T-helper 22 cell (primary cell): ENCODE results near the gene ZNF337.
"Not testable (repeated sequence)": the region's sequence is repeated elsewhere in the genome, so short reads cannot be mapped to it uniquely, and the experiment has no call there.

Source experiments
- DNase-seq: peaks from one replicate; pipeline ENCODE4 v3.0.0-alpha.2; 2020; ENCODE audit warnings: low read depth

The ZNF337 gene

DNA sequence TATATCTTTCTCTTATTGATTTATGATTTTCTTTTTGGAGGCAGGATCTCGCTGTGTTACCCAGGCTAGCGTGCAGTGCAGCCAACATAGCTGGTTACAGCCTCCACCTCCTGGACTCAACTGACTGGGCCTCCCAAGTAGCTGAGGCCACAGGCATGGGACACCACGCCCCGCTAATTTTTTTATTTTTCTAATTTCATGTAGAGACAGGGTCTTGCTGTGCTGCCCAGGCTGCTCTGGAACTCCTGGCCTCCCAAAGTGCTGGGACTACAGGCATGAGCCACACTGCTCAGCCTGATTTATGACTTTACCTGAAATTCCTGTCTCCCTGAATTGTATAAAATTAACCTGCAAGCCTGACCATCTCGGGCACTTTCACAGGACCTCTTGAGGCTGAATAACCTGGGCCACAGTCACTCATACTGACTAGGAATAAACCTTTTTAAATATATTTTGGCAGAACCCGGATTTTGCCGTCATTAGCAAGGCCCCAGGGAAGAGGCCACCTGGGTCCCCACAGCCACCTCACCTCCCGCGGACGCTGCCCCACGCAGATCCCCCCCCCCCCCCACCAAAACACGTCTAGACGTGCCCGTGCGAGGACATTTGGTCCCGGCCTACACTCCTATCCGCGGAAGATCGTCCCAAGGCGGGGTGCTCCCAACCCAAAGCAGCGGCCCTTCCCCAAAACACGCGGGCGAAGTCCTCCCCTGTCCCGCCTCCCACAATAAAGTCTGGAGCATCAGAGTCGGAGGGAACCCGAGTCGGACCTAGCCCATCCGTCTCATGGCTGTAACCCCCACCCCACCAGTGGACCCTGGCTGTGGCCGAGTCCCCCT lies 902 bp downstream of the ZNF337 start:
- no peak for DNase-seq

DNA sequence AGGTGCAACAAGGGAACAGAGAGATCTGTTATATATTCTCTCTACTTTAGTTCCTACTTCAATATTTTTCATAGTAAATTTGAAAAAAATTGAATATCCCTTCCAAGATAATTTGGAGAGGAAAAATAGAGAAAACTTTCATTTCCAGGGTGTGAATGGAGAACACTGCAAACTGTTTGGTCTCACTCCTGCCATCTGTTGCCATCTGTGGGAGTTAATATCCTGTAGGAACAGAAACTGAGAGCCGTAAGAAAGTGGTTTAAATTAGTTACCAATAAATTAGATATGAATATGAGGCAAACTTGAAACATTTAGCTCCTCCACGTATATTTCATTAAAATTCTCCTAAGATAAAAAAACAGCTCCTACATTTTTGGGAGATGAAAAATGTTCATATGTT lies 4.2 kb downstream of the ZNF337 start:
- DNase-seq = no peak

- no peak for DNase-seq
These were observed 6.2 kb downstream of the ZNF337 start for GRCh38 chr20:25690427-25690826.

DNA sequence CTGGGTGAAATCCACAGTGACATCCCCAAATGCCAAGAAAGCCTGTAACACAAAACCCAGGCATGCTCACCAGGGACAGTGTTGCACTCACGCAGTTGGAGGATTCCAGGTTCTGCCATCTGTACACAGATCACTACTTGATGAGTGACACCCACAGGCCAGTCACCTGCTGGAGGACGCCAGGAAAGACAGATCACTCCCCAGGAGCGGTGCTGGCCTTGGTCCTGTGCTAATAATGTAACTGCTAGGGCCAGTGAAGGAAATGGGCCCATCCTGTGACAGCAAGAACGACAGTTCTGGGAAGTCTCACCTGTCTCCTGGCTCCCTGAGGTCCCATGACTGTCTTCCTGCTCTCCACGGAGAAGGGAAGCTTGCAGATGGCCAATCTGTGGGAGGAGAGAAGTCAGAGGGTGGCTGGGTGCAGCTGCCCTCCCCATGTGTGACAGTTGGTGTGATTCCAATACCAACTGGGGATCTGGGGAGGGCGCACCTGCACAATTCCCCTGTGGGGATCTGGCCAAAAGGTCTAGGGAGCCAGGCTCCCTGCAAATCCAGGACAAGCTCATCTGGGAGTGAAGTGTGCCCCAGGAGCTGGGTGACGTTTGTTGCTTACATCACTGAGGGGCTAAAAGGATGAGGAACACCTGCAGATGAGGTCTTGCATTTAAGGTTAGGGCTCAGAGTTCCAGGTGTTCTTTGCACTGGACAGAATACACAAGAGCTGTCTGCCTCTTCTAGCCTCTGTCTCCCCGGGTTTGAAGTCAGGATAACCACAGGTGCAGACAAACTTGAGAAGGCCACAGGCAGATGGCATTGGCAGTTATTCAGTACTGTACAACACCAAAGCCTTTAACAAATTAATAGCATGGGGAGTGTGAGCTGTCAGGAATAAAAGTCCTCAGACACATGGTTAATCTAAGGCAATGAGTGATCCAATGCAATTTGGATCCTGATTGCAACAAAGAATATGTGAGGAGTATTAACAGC lies 10.3 kb downstream of the ZNF337 start:
- no peak for DNase-seq

- DNase-seq = no peak
These were observed 11.2 kb downstream of the ZNF337 start for GRCh38 chr20:25685276-25686080.

DNA sequence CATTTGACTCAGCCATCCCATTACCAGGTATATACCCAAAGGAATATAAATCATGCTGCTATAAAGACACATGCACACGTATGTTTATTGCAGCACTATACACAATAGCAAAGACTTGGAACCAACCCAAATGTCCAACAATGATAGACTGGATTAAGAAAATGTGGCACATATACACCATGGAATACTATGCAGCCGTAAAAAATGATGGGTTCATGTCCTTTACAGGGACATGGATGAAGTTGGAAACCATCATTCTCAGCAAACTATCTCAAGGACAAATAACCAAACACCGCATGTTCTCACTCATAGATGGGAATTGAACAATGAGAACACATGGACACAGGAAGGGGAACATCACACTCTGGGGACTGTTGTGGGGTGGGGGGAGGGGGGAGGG lies 12.8 kb downstream of the ZNF337 start:
- not testable (repeated sequence) for DNase-seq

GRCh38 chr20:25683050-25683449 lies 13.6 kb downstream of the ZNF337 start:
- DNase-seq = no peak

GRCh38 chr20:25676164-25676809 lies 20.4 kb downstream of the ZNF337 start:
- DNase-seq = no peak

GRCh38 chr20:25675161-25675560 lies 21.5 kb downstream of the ZNF337 start:
- DNase-seq = no peak

- no peak for DNase-seq
These were observed 23.9 kb downstream of the ZNF337 start for GRCh38 chr20:25672659-25673235.

GRCh38 chr20:25669826-25670422 lies 26.7 kb downstream of the ZNF337 start:
- DNase-seq = no peak

DNA sequence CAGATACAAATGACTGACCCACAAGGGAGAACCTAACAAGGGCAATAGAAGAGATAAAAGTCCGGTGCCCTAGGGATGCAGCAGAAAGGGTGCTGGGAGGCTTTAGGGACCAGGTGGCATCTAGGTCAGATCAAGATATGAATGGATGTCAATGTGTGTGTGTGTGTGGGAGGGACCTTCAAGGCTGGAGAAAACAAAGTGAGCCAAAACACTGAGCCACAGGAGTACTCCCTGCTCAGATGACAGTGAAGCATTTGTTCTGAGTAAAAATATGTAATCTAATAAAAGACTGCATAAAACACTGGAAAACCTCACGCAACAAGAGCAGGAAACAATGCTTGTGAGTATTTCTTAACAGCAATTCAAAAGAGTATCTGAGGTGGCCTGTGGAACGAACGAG lies 28.2 kb downstream of the ZNF337 start:
- no peak for DNase-seq

DNA sequence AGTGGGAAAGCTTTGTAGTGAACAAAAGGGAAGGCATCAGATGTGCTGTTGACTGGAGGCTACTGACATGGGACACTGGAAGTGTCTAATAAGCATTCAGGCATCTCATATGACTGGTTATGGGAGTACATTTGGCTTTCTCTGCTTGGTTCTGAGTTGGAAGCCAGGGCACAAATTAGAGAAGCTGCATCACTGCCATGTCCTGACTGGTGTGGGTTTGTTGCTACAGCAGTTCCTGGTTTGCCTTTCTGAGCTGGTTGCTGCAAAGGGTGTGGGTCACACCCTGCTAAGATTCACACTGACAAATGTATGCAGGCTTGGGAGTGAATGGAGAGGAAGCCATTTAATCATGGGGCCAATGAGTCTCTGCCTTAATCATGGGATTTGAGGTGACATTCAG lies 36.7 kb downstream of the ZNF337 start:
- DNase-seq = no peak

- no peak for DNase-seq
These were observed 42.2 kb downstream of the ZNF337 start for GRCh38 chr20:25654487-25654886.

DNA sequence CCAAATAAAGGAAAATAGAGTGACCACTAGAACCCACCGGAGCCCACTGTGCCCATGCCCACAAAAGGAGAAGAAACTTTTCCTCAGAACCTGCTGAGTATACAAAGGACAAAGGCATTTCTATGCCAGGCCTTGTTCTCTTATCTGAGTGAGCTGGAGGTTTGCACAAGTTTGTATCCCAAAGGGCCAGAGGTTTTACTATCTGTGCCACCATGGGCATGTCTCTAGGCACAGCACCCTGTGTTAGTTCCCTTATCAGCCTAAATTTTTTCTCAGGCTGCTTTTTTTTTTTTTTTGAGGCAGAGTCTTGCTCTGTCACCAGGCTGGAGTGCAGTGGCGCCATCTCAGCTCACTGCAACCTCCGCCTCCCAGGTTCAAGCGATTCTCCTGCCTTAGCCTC lies 43.8 kb downstream of the ZNF337 start:
- not testable (repeated sequence) for DNase-seq

DNA sequence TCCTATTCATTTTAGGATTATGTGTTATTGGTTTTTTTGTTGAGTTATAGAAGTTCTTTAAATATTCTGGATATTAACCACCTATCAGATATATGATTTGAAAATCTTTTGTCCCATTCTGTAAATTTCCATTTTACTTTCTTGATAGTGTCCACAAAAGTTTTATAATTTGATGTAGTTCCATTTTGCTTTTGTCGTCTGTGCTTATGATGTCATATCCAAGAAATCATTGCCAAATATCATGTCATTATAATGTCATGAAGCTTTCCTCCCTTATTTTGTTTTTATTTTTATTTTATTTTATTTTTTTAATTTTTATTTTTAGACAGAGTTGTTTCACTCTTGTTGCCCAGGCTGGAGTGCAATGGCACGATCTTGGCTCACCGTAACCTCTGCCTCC lies 51.8 kb downstream of the ZNF337 start:
- no peak for DNase-seq

DNA sequence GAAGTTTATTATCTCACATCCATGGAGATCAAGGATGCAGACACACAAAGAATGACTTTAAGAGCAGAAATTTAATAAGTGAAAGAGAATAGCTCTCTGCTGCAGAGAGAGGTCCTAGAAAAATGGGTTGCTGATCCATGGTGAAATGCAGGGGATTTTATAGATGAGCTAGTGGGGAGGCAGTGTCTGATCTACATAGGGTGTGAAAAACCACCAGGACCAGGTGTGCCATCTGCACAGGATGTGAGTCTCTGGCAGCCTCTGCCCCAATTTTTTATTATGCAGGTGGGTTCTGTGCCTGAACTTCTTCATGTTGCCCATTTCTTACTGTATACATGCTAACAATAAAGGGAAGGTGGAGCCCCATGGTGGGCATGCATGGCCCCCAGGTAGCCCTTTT lies 52.9 kb downstream of the ZNF337 start:
- DNase-seq = no peak

DNA sequence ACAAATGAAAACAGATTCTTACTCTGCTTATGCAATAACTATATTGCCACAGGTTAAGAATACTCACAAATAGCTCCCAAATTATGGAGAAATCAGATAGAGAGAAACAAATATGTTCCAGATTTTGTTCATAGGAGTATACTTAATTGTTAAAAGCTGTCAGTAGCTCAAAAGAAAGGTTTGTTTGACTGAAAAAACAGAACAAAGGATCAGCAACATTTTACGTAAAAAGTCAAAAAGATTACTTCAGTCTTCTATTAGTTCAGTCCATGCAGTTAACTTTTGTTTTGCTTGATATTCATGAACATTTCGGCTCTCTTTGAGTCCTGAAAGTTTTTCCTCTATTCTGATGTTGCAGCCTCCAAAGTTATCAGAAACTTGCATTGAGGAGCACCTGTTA lies 59.4 kb downstream of the ZNF337 start:
- DNase-seq = no peak

DNA sequence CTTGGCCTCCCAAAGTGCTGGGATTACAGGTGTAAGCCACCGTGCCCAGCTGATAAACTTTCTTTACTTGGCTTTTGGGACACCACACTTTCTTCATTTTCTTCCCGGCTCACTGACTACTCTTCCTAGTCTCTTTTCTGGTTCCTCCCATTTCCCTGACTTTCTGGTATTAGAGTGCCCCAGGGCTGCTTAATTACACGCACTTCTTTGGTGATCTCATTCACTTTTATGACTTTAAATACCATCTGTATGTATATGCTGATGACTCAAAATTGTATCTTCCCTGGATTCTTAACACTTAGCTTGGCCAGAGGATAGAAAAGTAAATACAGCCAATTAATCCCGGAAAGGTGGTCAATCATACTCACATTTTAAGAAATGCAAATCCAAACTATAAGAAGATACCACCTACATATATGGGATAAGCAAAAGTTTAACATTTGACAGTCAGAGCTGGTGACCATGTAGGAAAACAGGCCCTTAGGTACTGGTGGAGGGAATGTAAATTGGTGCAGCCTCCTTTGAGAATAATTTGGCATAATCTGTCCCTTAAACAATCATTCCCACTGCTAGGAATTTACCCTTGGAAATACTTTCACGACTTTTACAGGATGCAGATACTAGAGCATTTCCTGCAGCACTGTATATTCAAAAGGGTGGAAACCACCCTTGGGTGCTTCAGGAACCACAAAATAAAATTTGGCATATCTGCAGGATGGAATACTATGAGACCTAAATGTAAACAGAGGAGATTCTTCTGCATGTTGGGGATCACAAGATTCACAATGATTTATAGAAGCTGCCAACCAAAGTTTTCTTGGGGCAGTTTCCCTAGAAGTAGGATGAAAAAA lies 63.5 kb downstream of the ZNF337 start:
- DNase-seq = no peak

- DNase-seq = not testable (repeated sequence)
These were observed 66.0 kb downstream of the ZNF337 start for GRCh38 chr20:25630615-25631014.
